Measurements from ENCODE around the gene KCTD7.
"Not testable (repeated sequence)": the region's sequence is repeated elsewhere in the genome, so short reads cannot be mapped to it uniquely, and the experiment has no call there.

DNA sequence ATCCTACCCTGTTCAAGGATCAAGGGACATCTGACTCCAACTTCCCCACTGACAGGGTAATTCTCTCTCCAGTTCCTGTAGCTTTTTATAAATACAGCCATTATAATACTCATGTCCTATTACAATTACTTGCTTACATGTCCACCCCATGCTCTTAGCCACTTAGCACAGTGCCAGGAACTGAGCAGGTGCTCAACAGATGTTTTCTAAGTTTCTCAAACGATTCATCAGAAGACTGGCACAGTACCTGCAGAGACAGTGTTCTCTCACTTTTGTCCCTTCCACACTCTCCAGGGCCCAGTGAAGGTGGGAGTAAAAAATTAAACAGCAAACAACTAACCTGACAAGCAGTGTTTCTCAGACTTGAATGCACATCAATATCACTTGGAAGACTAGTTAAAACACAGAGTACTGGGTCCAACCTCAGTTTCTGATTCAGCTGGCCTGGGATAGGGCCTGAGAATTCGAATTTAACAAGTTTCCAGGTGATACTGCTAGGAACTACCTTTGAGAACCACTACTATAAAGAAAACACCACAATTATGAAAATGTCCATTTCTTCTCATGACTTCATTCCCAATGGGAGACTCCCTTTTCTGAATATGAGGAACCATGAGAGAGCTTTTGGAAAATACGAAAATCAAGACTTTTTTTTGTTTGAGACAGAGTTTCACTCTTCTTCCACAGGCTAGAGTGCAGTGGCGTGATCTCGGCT, 39.7 kb upstream of the KCTD7 start:
- TF ChIP-seq EZH2 (IDR thresholded peaks at IDR 0.05); POLR2AphosphoS5 (IDR thresholded peaks at IDR 0.05; ENCODE audit: borderline replicate concordance, low read depth, low read length): not testable (repeated sequence)

All from SK-N-MC (cell line).